GM19240 (cell line): ENCODE results near the gene ABCG5.

Experiments used
- DNase-seq: peaks from one replicate; pipeline ENCODE4 v3.0.0; 2011; ENCODE audit warnings: low spot score; ENCODE audit not compliant: insufficient read length

ABCG5 gene

DNA sequence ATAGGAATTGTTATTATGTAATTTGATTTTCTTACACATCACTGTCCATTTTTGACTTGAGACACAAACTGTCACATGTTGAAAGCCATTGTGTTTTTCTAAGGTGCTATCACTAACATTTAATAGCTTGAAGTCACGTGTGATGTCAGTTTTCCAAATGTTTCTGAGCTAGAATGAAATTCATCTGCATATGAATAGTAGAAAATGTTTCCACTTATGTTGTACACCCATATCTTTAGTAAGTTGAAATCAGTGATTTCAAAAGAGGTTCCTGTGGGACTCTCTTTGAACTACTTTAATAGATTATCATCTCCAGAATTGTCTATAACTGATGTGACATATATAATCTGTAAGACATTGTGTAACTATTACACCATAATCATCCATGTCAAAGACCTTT is 27.8 kb downstream of the ABCG5 start:
- DNase-seq: no peak

DNA sequence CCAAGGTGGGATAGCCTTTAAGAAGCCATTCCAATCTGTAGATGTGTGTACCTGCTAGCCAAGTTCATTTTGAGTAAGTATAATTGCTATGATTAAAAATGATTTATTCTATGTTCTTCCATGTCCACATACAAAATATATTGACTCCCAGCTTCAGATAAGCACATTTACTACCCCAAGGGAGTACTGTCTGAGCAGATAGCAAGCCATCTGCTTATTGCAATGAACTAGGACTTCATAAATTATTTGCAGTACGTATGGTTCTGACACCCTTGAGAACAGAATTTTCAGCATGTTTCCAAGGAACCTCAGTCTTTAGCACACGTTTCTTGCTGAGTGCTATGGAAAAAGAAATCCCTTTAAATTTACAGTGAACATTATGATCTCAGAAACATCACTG is 28.2 kb downstream of the ABCG5 start:
- DNase-seq: no peak

DNA sequence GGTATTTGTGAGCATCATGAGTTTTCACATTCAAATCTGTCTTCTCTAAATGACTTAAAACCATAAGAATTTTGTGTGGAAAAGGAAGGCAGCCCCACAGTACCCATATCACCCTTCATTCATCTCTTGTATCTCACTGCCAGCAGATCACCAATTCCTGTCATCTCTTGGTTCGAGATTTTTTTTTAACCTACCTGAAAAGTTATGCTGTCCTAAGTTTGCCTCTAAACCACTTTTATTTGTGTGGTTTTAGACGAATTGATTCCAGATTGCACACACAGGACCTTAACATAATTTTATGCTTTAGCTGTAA is 32.0 kb downstream of the ABCG5 start:
- no peak for DNase-seq

DNA sequence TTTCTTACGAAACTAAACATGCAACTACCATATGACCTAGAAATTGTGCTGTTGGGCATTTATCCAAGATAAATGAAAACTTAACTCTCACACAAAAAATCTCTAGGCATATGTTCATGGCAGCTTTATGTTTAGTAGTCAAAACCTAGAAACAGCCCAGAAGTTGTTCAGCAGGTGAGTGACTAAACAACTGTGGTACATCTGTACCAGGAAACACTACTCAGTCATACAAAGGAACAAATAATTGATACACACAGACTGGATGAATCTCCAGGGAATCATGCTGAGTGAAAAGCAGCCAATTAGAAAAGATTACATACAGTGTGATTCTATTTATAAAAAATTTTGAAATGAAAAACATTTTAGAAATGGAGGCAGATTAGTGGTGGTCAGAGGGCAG is 35.5 kb downstream of the ABCG5 start:
- no peak for DNase-seq

DNA sequence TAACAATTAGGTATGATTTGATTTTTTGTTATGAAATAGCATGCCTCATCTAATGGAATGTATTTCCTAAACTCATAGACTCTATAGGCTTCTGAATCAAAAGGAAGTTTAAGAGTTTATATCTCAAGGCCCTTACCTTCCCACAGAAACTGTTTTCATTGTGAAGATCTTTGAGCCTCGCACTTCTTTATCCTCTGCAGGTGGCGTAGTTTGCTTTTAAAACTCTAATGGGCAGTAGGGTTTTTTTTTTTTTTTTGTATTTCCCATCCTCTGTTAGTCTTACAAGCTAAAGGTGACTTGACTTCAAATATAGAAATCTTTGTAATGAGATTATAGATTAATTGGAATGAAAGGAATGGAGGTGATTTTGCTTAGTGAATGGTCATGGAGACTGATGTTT is 36.5 kb downstream of the ABCG5 start:
- no peak for DNase-seq

DNA sequence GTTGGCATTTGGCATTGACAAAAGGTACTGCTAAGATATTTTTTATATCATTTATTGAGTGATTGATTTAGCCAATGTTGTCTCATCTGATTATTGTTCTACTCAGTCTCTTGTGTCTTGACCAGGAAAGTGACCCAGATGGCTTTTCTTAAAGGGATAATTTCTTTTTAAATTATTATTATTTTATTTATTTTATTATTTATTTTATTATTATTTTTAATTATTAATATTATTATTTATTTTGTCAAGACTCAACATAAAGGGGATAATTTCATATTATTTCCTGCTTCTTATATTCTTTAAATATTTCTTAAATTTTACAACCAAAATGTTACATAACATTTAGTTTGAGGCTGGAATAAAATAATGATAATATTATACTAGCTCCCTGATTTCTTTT is 37.7 kb downstream of the ABCG5 start:
- DNase-seq: no peak

DNA sequence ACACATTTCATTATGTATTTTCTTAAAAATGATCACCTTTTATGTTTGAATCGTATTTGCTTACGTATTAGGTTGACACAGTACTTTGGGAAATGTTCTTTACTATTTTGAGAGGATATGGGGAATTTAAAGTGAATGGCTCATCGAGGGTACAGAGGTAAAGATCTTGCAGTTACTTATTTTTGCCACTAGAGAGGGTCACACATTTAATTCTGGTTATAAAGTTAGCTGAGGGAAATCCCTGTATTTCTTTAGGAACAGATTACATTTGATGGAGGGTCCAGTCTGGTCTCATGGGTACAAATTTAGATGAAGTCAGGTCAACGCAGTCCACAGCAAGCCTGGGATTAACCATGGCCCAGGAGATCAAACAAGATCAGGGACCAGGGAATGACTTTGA is 40.3 kb downstream of the ABCG5 start:
- no peak for DNase-seq

DNA sequence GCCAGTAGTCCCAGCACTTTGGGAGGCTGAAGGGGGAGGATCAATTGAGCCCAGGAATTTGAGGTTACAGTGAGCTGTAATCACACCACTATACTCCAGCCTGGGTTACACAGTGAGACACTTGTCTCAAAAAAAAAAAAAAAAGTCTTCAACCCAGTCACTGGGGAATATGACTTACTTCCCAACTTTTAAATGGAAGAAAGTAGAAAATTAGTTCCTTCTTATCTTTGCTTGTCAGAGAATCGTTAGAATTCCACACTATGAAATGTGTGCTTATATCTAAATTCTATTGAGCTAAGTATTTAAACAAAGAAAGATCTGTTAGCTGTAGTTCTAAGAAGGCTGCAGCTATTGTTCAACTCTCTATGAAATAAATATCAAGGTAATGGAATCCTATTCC is 42.4 kb downstream of the ABCG5 start:
- DNase-seq: no peak

DNA sequence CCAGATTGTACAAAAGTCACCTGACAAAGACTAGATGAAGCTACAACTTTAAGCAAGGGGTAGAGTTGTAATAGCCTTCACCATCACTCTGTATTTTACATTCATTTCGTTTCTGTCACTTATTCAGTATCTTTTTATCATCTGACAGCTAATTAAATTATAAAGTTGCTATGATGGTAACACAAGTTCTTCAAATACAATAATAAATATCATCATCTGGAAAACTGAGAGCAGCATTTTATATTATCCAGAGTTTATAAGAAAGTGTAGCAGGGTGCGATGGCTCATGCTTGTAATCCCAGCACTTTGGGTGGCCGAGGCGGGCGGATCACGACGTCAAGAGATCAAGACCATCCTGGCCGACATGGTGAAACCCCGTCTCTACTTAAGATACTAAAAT is 43.7 kb downstream of the ABCG5 start:
- DNase-seq: no peak

DNA sequence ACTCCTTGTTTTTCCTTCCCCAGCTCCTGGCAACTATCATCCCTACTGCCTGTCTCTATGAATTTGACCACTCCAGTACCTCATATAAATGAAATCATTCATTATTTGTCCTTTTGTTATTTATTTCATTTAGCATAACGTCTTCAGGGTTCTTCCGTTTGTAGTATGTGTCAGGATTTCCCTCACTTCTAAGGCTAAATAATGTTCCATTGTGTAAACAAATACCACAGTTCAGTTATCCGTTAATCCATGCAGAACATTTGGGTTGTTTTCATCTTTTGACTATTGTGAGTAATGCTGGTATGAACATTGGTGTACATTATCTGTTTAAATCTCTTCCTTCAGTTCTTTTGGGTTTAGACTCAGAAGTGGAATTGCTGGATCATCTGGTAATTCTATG is 46.0 kb downstream of the ABCG5 start:
- DNase-seq: no peak

DNA sequence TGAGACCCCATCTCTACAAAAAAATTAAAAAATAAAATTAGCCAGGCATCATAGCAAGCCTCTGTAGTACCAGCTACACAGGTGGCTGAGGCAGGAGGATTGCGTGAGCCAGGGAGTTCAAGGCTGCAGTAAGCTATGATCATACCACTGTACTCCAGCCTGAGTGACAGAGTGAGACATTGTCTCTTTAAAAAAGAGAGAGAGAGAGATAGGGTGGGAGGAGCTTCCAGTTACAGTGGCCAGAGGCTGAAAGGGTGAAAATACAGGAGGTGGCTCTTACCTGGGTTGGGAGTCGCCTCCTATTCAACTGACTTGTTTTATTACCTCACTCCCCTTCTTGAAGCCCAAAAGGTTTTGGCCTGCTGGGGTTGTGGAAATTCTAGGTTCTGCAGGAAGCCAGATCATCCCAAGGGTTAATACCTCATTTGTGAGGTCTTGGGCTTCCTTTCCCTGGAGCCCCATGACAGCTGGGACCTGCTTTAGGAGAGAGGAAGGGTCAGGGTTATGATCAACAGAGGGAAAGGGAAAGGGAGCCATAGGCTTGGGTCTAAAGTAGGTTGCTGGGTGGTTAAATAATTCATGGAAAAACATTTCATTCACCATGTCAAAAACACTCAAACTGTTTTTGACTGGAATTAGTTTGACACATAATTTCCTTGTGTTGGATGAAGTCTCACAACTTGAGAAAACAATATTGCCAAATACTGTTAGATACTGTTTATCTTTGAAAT is 47.4 kb downstream of the ABCG5 start:
- DNase-seq: no peak

DNA sequence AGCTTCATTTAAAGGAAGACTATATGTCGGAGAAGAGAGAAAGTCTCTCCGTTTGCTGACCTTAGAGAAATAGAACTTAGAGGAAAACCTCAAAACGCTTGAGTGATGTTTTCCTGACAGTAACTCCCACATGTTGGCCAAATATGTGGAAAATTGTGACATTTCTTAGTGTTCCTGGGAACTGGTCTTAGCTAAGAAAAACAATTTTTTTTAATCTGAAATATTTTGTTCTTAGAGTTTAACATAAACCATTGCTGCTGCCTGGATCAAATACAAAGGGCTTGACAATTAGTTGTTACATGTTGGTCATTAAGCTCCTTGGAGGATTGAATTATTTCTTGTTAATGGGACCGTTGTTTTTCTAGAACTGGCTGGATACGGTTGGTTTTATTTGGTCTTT is 48.5 kb downstream of the ABCG5 start:
- DNase-seq: no peak

DNA sequence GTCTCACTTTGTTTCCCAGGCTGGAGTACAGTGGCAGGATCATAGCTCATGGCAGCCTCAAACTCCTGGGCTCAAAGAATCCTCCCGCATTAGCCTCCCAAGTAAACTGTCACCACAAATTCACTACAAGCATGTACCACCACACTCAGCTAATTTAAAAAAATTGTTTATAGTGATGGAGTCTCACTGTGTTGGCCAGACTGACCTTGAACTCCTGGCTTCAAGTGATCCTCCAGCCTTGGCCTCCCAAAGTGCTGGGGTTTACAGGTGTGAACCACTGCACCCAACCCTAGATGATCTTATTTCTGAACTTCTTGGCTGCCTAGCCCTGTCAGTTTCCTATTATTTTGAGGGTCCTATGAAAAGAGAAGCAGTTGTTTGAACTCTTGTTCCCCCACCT is 50.0 kb downstream of the ABCG5 start:
- no peak for DNase-seq

DNA sequence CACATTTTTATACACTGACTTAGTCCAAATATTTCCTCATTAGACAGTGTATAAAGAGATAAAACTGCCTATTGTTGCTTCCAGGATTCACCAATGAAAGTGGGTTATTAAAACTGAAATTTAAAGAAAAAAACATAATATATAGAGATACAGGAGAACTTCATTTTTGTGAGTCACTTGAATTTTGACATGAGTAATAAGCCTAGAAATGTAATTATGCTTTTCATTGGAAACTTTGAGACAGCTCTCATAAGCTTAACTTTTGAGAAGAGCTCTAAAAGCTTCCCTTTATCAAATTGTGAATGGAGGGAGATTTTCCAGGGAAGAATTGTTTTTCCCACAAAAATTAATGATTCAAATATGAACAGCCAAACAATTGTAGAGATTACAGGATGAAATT is 50.7 kb downstream of the ABCG5 start:
- DNase-seq: no peak

DNA sequence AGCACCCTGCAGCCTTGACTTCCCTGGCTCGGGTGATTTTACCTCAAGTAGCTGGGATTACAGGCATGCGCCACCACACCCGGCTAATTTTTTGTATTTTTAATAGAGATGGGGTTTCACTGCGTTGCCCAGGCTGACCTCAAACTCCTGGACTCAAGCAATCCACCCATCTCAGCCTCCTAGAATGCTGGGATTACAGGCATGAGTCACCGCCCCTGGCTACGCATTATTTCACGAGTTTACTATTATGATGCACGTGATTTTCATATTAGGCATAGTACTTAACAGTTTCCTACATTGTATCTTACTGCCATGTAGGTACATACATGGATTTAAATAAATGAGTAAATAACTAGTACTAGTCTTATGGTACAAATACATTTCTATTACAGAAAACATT is 60.4 kb downstream of the ABCG5 start:
- no peak for DNase-seq

DNA sequence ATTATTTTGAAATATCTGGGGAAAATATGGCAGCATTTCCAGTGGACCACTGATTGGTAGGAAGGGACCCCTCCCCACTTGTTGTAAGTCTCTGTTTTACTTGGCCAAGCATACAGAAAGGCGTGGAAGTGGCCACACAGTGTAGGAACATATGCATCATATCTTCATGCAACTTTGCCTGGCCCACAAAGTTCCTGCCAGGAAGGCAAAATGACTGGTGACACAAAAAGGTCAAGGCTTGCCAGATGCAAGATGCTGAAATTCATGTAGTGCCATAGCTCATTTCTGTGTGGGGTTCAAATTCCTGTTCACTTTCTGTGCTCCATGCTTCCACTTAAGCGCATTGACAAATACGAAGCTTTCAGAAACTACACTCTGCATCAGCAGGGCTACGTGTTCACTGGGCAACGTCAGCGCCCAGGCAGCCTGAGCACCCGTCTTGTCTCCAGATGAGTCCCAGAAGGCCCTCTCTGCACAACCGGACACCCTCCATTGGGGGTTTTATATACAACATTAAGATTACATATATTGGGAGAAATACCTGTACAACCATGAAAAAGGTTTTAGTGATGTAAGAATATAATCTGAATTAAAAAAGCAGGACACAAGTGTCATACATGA is 61.2 kb downstream of the ABCG5 start:
- no peak for DNase-seq

DNA sequence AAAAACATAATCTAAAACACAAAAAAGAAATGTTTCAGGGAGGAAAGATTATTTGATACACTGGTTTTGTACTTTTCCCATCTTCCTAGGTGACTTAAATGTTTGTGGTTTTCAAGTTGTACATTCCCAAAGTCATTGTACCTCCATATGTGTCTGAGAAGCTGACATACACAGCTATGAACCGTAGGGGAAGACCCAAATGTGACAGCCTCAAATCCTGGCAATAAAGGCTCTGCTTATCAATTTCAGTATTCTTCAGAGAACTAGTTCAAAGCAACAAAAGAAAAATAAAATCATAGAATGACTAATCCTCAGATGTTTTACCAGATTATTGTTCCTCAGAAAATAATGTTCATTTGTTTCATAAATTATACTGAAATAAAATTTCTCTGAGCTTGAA is 62.3 kb downstream of the ABCG5 start:
- no peak for DNase-seq

DNA sequence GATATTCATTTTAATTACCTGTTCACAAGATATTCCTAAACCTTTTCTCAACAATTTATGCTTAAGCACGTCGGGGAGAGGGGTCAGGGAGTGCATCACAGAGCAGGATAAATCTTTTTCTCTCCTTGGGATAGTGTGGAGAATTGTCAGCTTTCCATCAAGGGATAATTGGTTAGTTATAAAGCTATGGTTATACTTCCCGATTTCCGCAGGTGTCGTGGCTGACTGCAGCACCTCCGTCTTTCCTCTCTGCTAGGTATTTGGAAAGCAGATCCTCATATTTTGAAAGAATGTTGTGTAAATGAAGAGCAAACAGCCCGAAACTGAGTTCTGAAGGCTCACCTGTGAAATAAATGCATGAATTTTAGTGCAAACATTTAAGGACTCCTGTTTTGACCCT is 64.0 kb downstream of the ABCG5 start:
- DNase-seq: no peak

DNA sequence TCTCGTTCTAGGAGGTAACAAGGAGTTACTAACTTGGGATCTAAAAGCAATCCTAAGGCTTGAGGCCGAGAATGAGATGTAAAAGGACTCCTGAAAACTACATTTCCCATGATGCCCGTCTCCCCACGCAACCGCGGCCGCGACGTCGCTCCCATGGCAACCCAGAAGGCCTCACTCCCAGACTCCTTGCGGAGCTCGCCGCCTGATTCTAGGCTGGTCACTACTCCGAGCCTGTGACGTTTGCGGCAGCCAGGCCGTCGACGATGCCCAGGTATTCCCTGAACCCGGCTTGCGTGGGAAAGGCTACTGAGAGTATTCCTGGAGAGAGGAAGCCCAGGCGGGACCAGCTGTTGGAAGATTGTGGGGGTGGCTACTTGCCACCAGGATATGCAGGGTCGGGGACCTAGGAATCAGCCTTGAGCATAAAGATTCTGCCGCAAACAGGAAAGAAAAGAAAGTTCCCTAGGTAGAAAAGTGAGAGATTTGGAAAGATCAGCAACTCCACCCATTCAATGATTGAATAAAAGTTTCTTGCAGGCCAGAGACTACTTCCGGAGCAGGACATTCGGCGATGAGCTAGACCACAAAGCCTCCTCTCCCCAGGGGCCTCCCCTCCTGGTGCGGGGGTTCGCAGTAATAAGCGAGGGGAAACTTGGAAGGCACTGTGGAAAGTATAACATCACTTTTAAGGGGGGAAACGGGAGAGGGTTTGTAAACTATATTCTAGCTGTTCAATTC is 64.6 kb downstream of the ABCG5 start, which contains the start of gene DYNC2LI1:
Gene DYNC2LI1, plus strand, starts transcription at position 164 of the 738 bp plus-strand sequence. Its CDS starts 100 bp downstream, at position 264.
- DNase-seq: peak; percentile 93

DNA sequence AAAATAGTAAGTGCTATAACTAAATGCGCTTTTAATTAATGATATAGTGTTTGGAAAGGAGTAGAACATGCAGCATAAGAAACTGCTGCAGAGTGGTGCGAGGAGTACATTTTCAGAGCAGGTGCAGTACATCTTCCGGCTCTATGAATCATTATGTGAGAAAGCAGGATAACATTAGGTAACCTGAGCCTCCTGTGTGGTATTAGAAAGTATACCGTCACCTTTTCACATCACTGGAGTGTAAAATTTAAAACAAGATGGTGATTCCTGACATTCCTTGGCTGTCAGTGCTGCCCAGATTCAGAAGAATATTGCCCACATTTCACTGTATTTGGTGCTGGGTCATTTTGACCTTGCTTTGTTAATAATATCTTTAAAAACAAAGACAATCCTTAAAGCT is 72.6 kb downstream of the ABCG5 start:
- DNase-seq: no peak

DNA sequence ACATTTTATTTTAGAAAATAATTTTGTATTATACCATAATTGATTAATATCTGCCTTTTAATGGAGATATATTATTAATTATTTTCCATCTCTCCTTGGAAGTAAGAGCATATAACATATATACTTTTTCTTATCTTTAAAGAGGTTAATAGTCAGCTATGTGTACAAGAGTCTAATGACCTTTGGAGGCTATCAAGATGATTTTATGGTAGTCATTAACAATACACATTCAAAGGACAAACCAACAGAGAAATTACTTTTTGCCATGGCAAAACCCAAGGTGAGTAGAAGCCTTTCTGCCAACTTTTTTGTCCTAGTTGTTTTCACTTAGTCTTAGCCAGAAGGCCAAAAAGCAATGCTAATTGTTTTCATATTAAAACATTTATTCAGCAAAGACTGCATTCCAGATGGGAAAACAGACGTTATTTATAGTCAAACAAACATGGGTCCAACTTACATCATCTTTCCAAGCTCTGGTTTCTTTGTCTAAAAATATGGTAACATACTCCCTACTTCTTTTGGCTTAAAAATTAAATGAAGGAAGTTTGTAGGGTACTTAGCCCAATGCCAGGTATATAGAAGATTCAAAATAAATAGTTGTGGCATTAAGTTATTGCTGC is 74.4 kb downstream of the ABCG5 start:
- DNase-seq: no peak

DNA sequence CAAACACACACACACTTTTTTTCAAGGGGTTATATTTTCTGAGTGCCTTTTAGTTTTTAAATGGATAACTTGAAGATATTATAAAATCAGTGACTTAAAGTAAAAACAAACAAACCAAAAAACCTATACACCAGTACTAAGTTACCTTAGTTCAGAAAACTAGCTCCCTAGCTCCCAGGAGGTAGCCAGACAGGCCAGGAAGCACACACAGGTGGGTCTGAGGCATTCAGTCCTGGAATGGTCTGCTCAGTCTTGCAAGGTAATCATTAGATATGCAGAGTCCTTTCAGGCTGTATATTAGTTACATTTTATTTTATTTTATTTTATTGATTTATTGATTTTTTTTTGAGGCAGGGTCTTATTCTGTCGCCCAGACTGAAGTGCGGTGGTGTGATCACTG is 75.5 kb downstream of the ABCG5 start:
- DNase-seq: no peak
